HEK293T (cell line): ENCODE measurements around the gene CELF1.

Experiments used
- CTCF ChIA-PET: fragments of 350-600 bp; formaldehyde crosslinking; extraction: SDS; loops from one replicate; lab custom pipeline; 2021; ENCODE audit warnings: antibody characterized with exemption, inconsistent platforms; lab: Yijun Ruan, JAX
- POLR2A ChIA-PET: fragments of 350-600 bp; formaldehyde crosslinking; extraction: SDS; loops from one replicate; lab custom pipeline; 2020; ENCODE audit warnings: antibody characterized with exemption, inconsistent platforms; lab: Yijun Ruan, JAX
- DNase-seq: peaks from one replicate; pipeline ENCODE4 v3.0.0; 2012; ENCODE audit warnings: mixed read lengths; ENCODE audit errors: extremely low spot score
- ARNT ChIP-seq: fragments of 450-650 bp; IDR thresholded peaks from 2 replicates; pipeline ENCODE4 v1.6.1; 2017; ENCODE audit warnings: mild to moderate bottlenecking
- BHLHE40 ChIP-seq: fragments of 450-650 bp; IDR thresholded peaks from 2 replicates; pipeline ENCODE4 v1.6.1; 2016; ENCODE audit warnings: mild to moderate bottlenecking, moderate library complexity, borderline replicate concordance
- CTBP1 ChIP-seq: fragments of 450-650 bp; IDR thresholded peaks from 2 replicates; pipeline ENCODE4 v1.6.1; 2016; ENCODE audit warnings: borderline replicate concordance
- ELF4 ChIP-seq: fragments of 450-650 bp; IDR thresholded peaks from 2 replicates; pipeline ENCODE4 v1.6.1; 2017; ENCODE audit warnings: antibody characterized with exemption
- FOXA1 ChIP-seq: fragments of 450-650 bp; IDR thresholded peaks from 2 replicates; pipeline ENCODE4 v1.6.1; 2016; ENCODE audit warnings: mild to moderate bottlenecking
- FOXK2 ChIP-seq: fragments of 450-650 bp; IDR thresholded peaks from 2 replicates; pipeline ENCODE4 v1.6.1; 2016; ENCODE audit warnings: mild to moderate bottlenecking
- FOXM1 ChIP-seq: fragments of 450-650 bp; IDR thresholded peaks from 2 replicates; pipeline ENCODE4 v1.6.1; 2017; ENCODE audit warnings: mild to moderate bottlenecking, borderline replicate concordance
- HDGF ChIP-seq: fragments of 450-650 bp; IDR thresholded peaks from 2 replicates; pipeline ENCODE4 v1.6.1; 2017; ENCODE audit warnings: antibody characterized with exemption, borderline replicate concordance
- L3MBTL2 ChIP-seq: fragments of 450-650 bp; conservative IDR thresholded peaks from 2 replicates; pipeline ENCODE4 v1.6.1; 2016; ENCODE audit warnings: mild to moderate bottlenecking
- LEF1 ChIP-seq: fragments of 450-650 bp; IDR thresholded peaks from 2 replicates; pipeline ENCODE4 v1.6.1; 2017; ENCODE audit warnings: mild to moderate bottlenecking, borderline replicate concordance
- NFRKB ChIP-seq: fragments of 450-650 bp; IDR thresholded peaks from 2 replicates; pipeline ENCODE4 v1.6.1; 2016; ENCODE audit warnings: mild to moderate bottlenecking, moderate library complexity
- PKNOX1 ChIP-seq: fragments of 450-650 bp; IDR thresholded peaks from 2 replicates; pipeline ENCODE4 v1.6.1; 2016
- SP1 ChIP-seq: fragments of 450-650 bp; IDR thresholded peaks from 2 replicates; pipeline ENCODE4 v1.6.1; 2017
- SUZ12 ChIP-seq: fragments of 450-650 bp; IDR thresholded peaks from 2 replicates; pipeline ENCODE4 v1.6.1; 2016; ENCODE audit warnings: mild to moderate bottlenecking
- TARDBP ChIP-seq: fragments of 450-650 bp; IDR thresholded peaks from 2 replicates; pipeline ENCODE4 v1.6.1; 2016
- ZNF384 ChIP-seq: fragments of 450-650 bp; IDR thresholded peaks from 2 replicates; pipeline ENCODE4 v1.6.1; 2016

The CELF1 gene

GRCh38 chr11:47552566-47553405, at the start of gene CELF1:
CELF1 (minus strand) TSS chr11:47553132; CDS start chr11:47499523, 53,609 bp downstream.
- ChIA-PET CTCF (interaction anchor here (0.5 to 1.3 kb wide), 9 partner anchors 13 to 133 kb away, joined by 3 to 8 read pairs (median 4); no protein-coding TSS in a partner anchor), POLR2A (interaction anchor here (0.6 to 3.6 kb wide), 6 partner anchors 12 to 40 kb away, joined by 3 to 18 read pairs (median 4); partner anchors contain the start of gene PTPMT1)

GRCh38 chr11:47599902-47600301, 47.0 kb upstream of the CELF1 start:
- DNase-seq = no peak
- POLR2A ChIA-PET = interaction anchor here (0.6 kb wide), 1 partner anchor 253 kb away, joined by 4 read pairs; no protein-coding TSS in a partner anchor
- CTCF ChIA-PET = no interaction called here
- no peak for TF ChIP-seq LEF1
- no peak for TF ChIP-seq BHLHE40
- no peak for TF ChIP-seq NFRKB
- no peak for TF ChIP-seq FOXK2
- no peak for TF ChIP-seq ARNT
- TF ChIP-seq SP1 = no peak
- no peak for TF ChIP-seq HDGF
- TF ChIP-seq ZNF384 = no peak
- TF ChIP-seq ELF4 = no peak
- TF ChIP-seq PKNOX1 = no peak
- TF ChIP-seq TARDBP = no peak
- TF ChIP-seq CTBP1 = no peak
- TF ChIP-seq SUZ12 = no peak
- TF ChIP-seq FOXA1 = no peak
- no peak for TF ChIP-seq L3MBTL2
- no peak for TF ChIP-seq FOXM1

More at GRCh38 chr11:47552566-47553405, at the start of gene CELF1:
- peak; percentile 91 for DNase-seq
- peak; percentile 85 for TF ChIP-seq L3MBTL2
- no peak for TF ChIP-seq ZNF384

GRCh38 chr11:47595967-47596366, 43.0 kb upstream of the CELF1 start:
- CTCF ChIA-PET = no interaction called here
- TF ChIP-seq ZNF384 = no peak
- no peak for TF ChIP-seq CTBP1
- TF ChIP-seq ELF4 = no peak
- no peak for TF ChIP-seq SUZ12
- no peak for TF ChIP-seq TARDBP
- no peak for TF ChIP-seq ARNT
- no peak for TF ChIP-seq FOXK2
- no peak for TF ChIP-seq HDGF
- TF ChIP-seq L3MBTL2 = no peak
- no peak for TF ChIP-seq SP1
- no peak for TF ChIP-seq NFRKB
- no peak for TF ChIP-seq PKNOX1
- no peak for TF ChIP-seq LEF1
- TF ChIP-seq FOXM1 = no peak
- no peak for TF ChIP-seq BHLHE40

GRCh38 chr11:47595029-47595428, 42.1 kb upstream of the CELF1 start:
- TF ChIP-seq ZNF384 (no peak), CTBP1 (no peak), BHLHE40 (no peak), PKNOX1 (no peak), ARNT (no peak), SUZ12 (no peak), HDGF (no peak), LEF1 (no peak), SP1 (no peak), NFRKB (no peak), FOXK2 (no peak), TARDBP (no peak), ELF4 (no peak), FOXA1 (no peak), L3MBTL2 (no peak), FOXM1 (no peak)
- ChIA-PET POLR2A (interaction anchor here (0.6 kb wide), 1 partner anchor 12 kb away, joined by 3 read pairs; no protein-coding TSS in a partner anchor), CTCF (interaction anchor here (0.5 kb wide), 1 partner anchor 405 kb away, joined by 3 read pairs; no protein-coding TSS in a partner anchor)
- DNase-seq = no peak

More at GRCh38 chr11:47595967-47596366, 43.0 kb upstream of the CELF1 start:
- no peak for DNase-seq
- POLR2A ChIA-PET = no interaction called here

- TF ChIP-seq SUZ12 = no peak
- TF ChIP-seq HDGF = no peak
- TF ChIP-seq ELF4 = no peak
- TF ChIP-seq TARDBP = no peak
- peak; percentile 31 for DNase-seq
- ChIA-PET CTCF (interaction anchor here (0.5 to 0.6 kb wide), 2 partner anchors 19 to 404 kb away, joined by 3 to 4 read pairs; no protein-coding TSS in a partner anchor), POLR2A (interaction anchor here (1.3 kb wide), 1 partner anchor 29 kb away, joined by 4 read pairs; the partner anchor contains the start of gene PTPMT1)
Measured at GRCh38 chr11:47593934-47594855, 41.3 kb upstream of the CELF1 start, which contains the start of gene C1QTNF4. C1QTNF4 (minus strand) TSS chr11:47594411; CDS start chr11:47590810, 3,601 bp downstream.
